HG03108 (cell line): Measurements from ENCODE around the gene PIK3IP1.

Experiments
- ATAC-seq: cut with Tn5 transposase; IDR thresholded peaks from one replicate; pipeline ENCODE4 v1.9.1; 2021; ENCODE audit warnings: moderate library complexity; ENCODE audit not compliant: unreplicated experiment

The PIK3IP1 gene

GRCh38 chr22:31313366-31314147, 21.3 kb upstream of the PIK3IP1 start:
- ATAC-seq, result no peak

- ATAC-seq, result no peak
Measured at GRCh38 chr22:31308181-31308580, 15.9 kb upstream of the PIK3IP1 start.

- ATAC-seq, result no peak
Measured at GRCh38 chr22:31305194-31305593, 12.9 kb upstream of the PIK3IP1 start.

GRCh38 chr22:31302537-31302936, 10.2 kb upstream of the PIK3IP1 start:
- ATAC-seq, result no peak

- ATAC-seq, result no peak
Measured at GRCh38 chr22:31302006-31302405, 9.7 kb upstream of the PIK3IP1 start.

GRCh38 chr22:31300896-31301295, 8.6 kb upstream of the PIK3IP1 start:
- ATAC-seq, result no peak

- ATAC-seq, result no peak
Measured at GRCh38 chr22:31295831-31296657, 3.8 kb upstream of the PIK3IP1 start.

GRCh38 chr22:31295360-31295759, 3.1 kb upstream of the PIK3IP1 start:
- no peak for ATAC-seq

GRCh38 chr22:31291481-31292235, 630 bp downstream of the PIK3IP1 start:
- ATAC-seq, result no peak

GRCh38 chr22:31290494-31291471, 1.5 kb downstream of the PIK3IP1 start:
- ATAC-seq, result peak; percentile 78

- no peak for ATAC-seq
Measured at GRCh38 chr22:31289344-31289743, 2.9 kb downstream of the PIK3IP1 start.

- ATAC-seq, result no peak
Measured at GRCh38 chr22:31288496-31289240, 3.6 kb downstream of the PIK3IP1 start.

GRCh38 chr22:31287818-31288495, 4.3 kb downstream of the PIK3IP1 start:
- no peak for ATAC-seq

- ATAC-seq, result no peak
Measured at GRCh38 chr22:31286360-31287255, 5.7 kb downstream of the PIK3IP1 start.

GRCh38 chr22:31284281-31285155, 7.8 kb downstream of the PIK3IP1 start:
- ATAC-seq, result no peak

GRCh38 chr22:31282748-31283468, 9.4 kb downstream of the PIK3IP1 start:
- ATAC-seq, result no peak
